Smooth muscle cell (in vitro differentiated cells): Measurements from ENCODE around the gene RPL36. TPM values are rescaled to one million over a fixed set of nuclear protein-coding genes. Genes with fewer than 3 reads are reported as not detected.

Source experiments
- DNase-seq: peaks from one replicate; lab custom pipeline; 2025; ENCODE audit not compliant: unreplicated experiment; lab: John Stamatoyannopoulos, UW
- H2AFZ ChIP-seq: fragments of 200-600 bp; sonication (generic); 2 replicates; pipeline ENCODE4 v1.6.0; 2016; ENCODE audit warnings: antibody characterized with exemption, low read depth, mild to moderate bottlenecking
- H3F3A ChIP-seq: fragments of 200-600 bp; sonication (generic); 2 replicates; pipeline ENCODE4 v1.6.0; 2017; ENCODE audit warnings: antibody characterized with exemption, low read depth
- H3K27ac ChIP-seq: fragments of 200-600 bp; sonication (generic); 2 replicates; pipeline ENCODE4 v1.5.1; 2016; ENCODE audit warnings: low read depth, mild to moderate bottlenecking
- H3K27me3 ChIP-seq: fragments of 200-600 bp; sonication (generic); 2 replicates; pipeline ENCODE4 v1.6.1; 2016; ENCODE audit warnings: low read depth, mild to moderate bottlenecking
- H3K36me3 ChIP-seq: fragments of 200-600 bp; sonication (generic); 2 replicates; pipeline ENCODE4 v1.5.1; 2016; ENCODE audit warnings: low read depth
- H3K4me1 ChIP-seq: fragments of 200-600 bp; sonication (generic); 2 replicates; pipeline ENCODE4 v1.5.1; 2016; ENCODE audit warnings: low read depth
- H3K4me2 ChIP-seq: fragments of 200-600 bp; sonication (generic); 2 replicates; pipeline ENCODE4 v1.6.0; 2016; ENCODE audit warnings: mild to moderate bottlenecking
- H3K4me3 ChIP-seq: fragments of 200-600 bp; sonication (generic); 2 replicates; pipeline ENCODE4 v1.5.1; 2016; ENCODE audit warnings: mild to moderate bottlenecking
- H3K79me2 ChIP-seq: fragments of 200-600 bp; sonication (generic); 2 replicates; pipeline ENCODE4 v1.6.0; 2016; ENCODE audit warnings: low read depth, mild to moderate bottlenecking
- H3K9ac ChIP-seq: fragments of 200-600 bp; sonication (generic); 2 replicates; pipeline ENCODE4 v1.6.0; 2016; ENCODE audit warnings: low read depth
- H3K9me3 ChIP-seq: fragments of 200-600 bp; sonication (generic); replicated peaks from 2 replicates; pipeline ENCODE4 v1.5.1; 2016; ENCODE audit warnings: low read depth
- H4K20me1 ChIP-seq: fragments of 200-600 bp; sonication (generic); 2 replicates; pipeline ENCODE4 v1.6.0; 2016; ENCODE audit warnings: low read depth
- CTCF ChIP-seq: fragments of 200-600 bp; sonication (generic); IDR thresholded peaks from 2 replicates; pipeline ENCODE4 v1.5.1; 2017; ENCODE audit warnings: borderline replicate concordance, mild to moderate bottlenecking, antibody characterized with exemption; ENCODE audit not compliant: insufficient read depth, poor library complexity, severe bottlenecking
- WGBS: methylation state at CpG from one replicate; pipeline ENCODE4 v1.1.7; 2016; ENCODE audit warnings: low lambda C conversion rate; 5-methylcytosine and 5-hydroxymethylcytosine counted together
- polyA plus RNA-seq: library from polyadenylated mRNA; unstranded; fragments of >200 nt; fragmentation: Nextera tagmentation; extraction: Ambion mirVana; gene quantifications from 2 replicates; pipeline ENCODE4 v1.2.1, GENCODE V29; 2016
- total RNA-seq: library from RNA; depleted of rRNA; stranded (reverse); fragments of >200 nt; gene quantifications from 2 replicates; pipeline ENCODE4 v1.2.3, GENCODE V29; 2014

Gene RPL36
- total and polyA plus RNA-seq, 2 experiments from 2014 or later, result 641 to 1,079 TPM

- 94% methylated on average over 5 of the region's 5 CpGs for WGBS
- DNase-seq, result no peak
- peaks cover 2% of the 10 kb centered on the region for H3K36me3 ChIP-seq
- no peak overlapping the region for H3K4me2 ChIP-seq
- peaks cover 4% of the 10 kb centered on the region for H3K79me2 ChIP-seq
- H3K27me3 ChIP-seq, result no peaks in the 10 kb centered on the region
- H3K4me3 ChIP-seq, result no peak overlapping the region
- no peaks in the 10 kb centered on the region for H3K4me1 ChIP-seq
- no peak overlapping the region for H2AFZ ChIP-seq
- no peak overlapping the region for H3K27ac ChIP-seq
- TF ChIP-seq CTCF, result no peak
- peaks cover 4% of the 10 kb centered on the region for H4K20me1 ChIP-seq
- no peaks in the 10 kb centered on the region for H3F3A ChIP-seq
- H3K9me3 ChIP-seq, result no peaks in the 10 kb centered on the region
- no peak overlapping the region for H3K9ac ChIP-seq
Observed at GRCh38 chr19:5655412-5655811, 34.7 kb upstream of the RPL36 start.

- no peaks in the 10 kb centered on the region for H3K27me3 ChIP-seq
- no peaks in the 10 kb centered on the region for H3K9me3 ChIP-seq
- H3K9ac ChIP-seq, result no peak overlapping the region
- no peak overlapping the region for H2AFZ ChIP-seq
- H4K20me1 ChIP-seq, result peaks cover 7% of the 10 kb centered on the region
- H3K36me3 ChIP-seq, result peaks cover 9% of the 10 kb centered on the region
- no peak overlapping the region for H3K4me3 ChIP-seq
- H3K79me2 ChIP-seq, result no peaks in the 10 kb centered on the region
- H3F3A ChIP-seq, result no peaks in the 10 kb centered on the region
- no peaks in the 10 kb centered on the region for H3K4me1 ChIP-seq
- H3K27ac ChIP-seq, result no peak overlapping the region
- H3K4me2 ChIP-seq, result no peak overlapping the region
- TF ChIP-seq CTCF, result no peak
- DNase-seq, result no peak
- over 99% methylated on average over 42 of the region's 42 CpGs for WGBS
Observed at GRCh38 chr19:5661483-5661882, 28.6 kb upstream of the RPL36 start.

GRCh38 chr19:5663904-5664303 is 26.2 kb upstream of the RPL36 start:
- Histone ChIP-seq H3K27ac (no peak overlapping the region), H3K9ac (no peak overlapping the region), H3K36me3 (peaks cover 9% of the 10 kb centered on the region), H2AFZ (no peak overlapping the region), H3K4me3 (no peak overlapping the region), H4K20me1 (peaks cover 13% of the 10 kb centered on the region), H3K4me2 (no peak overlapping the region), H3K27me3 (no peaks in the 10 kb centered on the region), H3K9me3 (no peaks in the 10 kb centered on the region), H3K79me2 (no peaks in the 10 kb centered on the region), H3K4me1 (no peaks in the 10 kb centered on the region), H3F3A (no peaks in the 10 kb centered on the region)
- no peak for DNase-seq
- no peak for TF ChIP-seq CTCF
- WGBS, result 96% methylated on average over 17 of the region's 17 CpGs

- Histone ChIP-seq H3K4me3 (no peak overlapping the region), H2AFZ (no peak overlapping the region), H3K27ac (no peak overlapping the region), H3K79me2 (no peaks in the 10 kb centered on the region), H3K36me3 (peaks cover 9% of the 10 kb centered on the region), H3K27me3 (no peaks in the 10 kb centered on the region), H3K9me3 (no peaks in the 10 kb centered on the region), H3F3A (no peaks in the 10 kb centered on the region), H4K20me1 (peaks cover 13% of the 10 kb centered on the region), H3K4me1 (no peaks in the 10 kb centered on the region), H3K4me2 (no peak overlapping the region), H3K9ac (no peak overlapping the region)
- 93% methylated on average over 2 of the region's 2 CpGs for WGBS
- TF ChIP-seq CTCF, result no peak
- DNase-seq, result no peak
Observed at GRCh38 chr19:5664515-5664914, 25.6 kb upstream of the RPL36 start.
